ENCODE results near the gene BBS7. TPM values are rescaled to one million over a fixed set of nuclear protein-coding genes. Genes with fewer than 3 reads are reported as not detected.

Gene BBS7
- total and polyA plus RNA-seq, 10 of the 15 experiments (the other 5 are each of a cell fraction or from before 2014, with no cell fraction given): 5.2 to 15.2 (median 9.0) TPM

GRCh38 chr4:121800961-121801714 lies 69.1 kb downstream of the BBS7 start, which contains the start of gene EXOSC9 (continued):
- TF ChIP-seq MTA2 (IDR thresholded peaks at IDR 0.05; ENCODE audit: low read depth) (peak; percentile 60), NFYA (IDR thresholded peaks at IDR 0.05; ENCODE audit: borderline replicate concordance, low read depth, low read length) (no peak), ZNF217 (IDR thresholded peaks at IDR 0.05) (0 out of 2 replicates have a peak, but pooled peaks have one; percentile 3), ZNF622 (IDR thresholded peaks at IDR 0.05) (no peak), EZH2 (IDR thresholded peaks at IDR 0.05; ENCODE audit: borderline replicate concordance, control insufficient read depth, low read depth, low read length) (no peak), TCF12 (IDR thresholded peaks at IDR 0.05; ENCODE audit: low read depth, low read length) (peak; percentile 56; the same call in 1 of the 2 replicates), ZBED1 (IDR thresholded peaks at IDR 0.05; ENCODE audit: borderline replicate concordance) (no peak), HCFC1 (IDR thresholded peaks at IDR 0.05; ENCODE audit: low read length) (peak; percentile 74), SIN3A (IDR thresholded peaks at IDR 0.05; ENCODE audit: low read depth, low read length) (peak; percentile 92), IRF4 (IDR thresholded peaks at IDR 0.05; ENCODE audit: low read depth, low read length) (no peak; the same call in 1 of the 2 replicates), E2F4 (IDR thresholded peaks at IDR 0.05; ENCODE audit: low read depth, low read length) (peak; percentile 74), MLLT1 (IDR thresholded peaks at IDR 0.05) (peak; percentile 84; the same call in 1 of the 2 replicates), ATF3 (IDR thresholded peaks at IDR 0.05; ENCODE audit: borderline replicate concordance, extremely low read depth, low read depth, low read length) (peak; percentile 85; the same call in 1 of the 2 replicates), CBX5 (IDR thresholded peaks at IDR 0.05; ENCODE audit: low read depth) (peak; percentile 17; the same call in 1 of the 2 replicates), RBBP5 (conservative IDR thresholded peaks at IDR 0.05) (peak; percentile 86; the same call in 1 of the 2 replicates)
